WI38 (cell line): ENCODE data around the gene ABCF3.

Experiments
- H3K4me3 ChIP-seq: 2 replicates; pipeline ENCODE4 v1.5.1; 2011; ENCODE audit warnings: low read depth, mild to moderate bottlenecking, control low read depth, low read length
- TF ChIP-seq, protein P1 (sequence below): IDR thresholded peaks from 2 replicates; pipeline ENCODE4 v1.5.1; 2012; ENCODE audit warnings: low read depth, mild to moderate bottlenecking, control low read depth, low read length

The ABCF3 gene

DNA sequence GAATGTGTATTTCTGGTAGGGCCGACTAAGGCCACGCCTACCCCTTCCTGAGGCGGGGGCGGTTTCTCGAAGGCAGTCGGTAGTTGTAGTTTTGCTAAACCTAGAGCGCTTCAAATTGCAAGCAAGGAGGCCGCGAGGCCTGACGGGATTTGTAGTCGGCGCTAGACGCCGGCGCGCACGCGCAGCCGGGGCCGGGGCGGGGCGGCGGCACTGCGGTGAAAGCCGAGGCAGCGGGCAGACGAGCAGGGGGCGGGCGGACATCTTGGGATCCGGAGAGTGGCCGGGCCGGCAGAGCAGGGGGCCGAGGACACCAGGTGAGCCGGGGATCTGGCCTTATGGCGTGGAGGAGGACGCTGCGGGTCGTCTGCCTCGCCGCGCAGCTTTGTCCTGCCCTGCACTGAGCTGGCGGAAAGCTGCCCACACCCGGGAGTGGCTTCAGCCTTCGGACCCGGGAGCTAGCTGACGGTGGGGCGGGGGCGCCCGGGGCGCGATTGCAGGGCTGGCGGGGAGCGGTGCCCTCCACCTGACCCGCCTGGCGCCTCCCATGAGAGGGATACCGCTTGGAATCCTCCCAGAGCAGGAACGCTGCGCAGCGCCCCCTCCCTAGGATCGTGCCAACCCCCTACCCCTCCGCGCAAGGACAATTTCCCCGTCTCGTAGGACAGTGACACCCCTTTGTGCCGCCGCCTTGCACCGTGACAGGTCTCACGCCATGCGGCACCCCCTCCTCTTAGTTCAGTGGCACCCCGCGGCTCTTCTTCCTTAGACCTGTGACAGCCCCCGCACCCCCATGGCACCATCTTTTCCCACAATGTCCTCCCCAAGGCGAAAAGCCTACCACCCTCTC, 11.1 kb upstream of the ABCF3 start, which contains the start of gene AP2M1:
TSS of gene AP2M1 (plus strand) at position 210 of the 847 bp plus-strand sequence. CDS start 2,139 bp downstream, outside the sequence.
- TF ChIP-seq, protein P1, sequence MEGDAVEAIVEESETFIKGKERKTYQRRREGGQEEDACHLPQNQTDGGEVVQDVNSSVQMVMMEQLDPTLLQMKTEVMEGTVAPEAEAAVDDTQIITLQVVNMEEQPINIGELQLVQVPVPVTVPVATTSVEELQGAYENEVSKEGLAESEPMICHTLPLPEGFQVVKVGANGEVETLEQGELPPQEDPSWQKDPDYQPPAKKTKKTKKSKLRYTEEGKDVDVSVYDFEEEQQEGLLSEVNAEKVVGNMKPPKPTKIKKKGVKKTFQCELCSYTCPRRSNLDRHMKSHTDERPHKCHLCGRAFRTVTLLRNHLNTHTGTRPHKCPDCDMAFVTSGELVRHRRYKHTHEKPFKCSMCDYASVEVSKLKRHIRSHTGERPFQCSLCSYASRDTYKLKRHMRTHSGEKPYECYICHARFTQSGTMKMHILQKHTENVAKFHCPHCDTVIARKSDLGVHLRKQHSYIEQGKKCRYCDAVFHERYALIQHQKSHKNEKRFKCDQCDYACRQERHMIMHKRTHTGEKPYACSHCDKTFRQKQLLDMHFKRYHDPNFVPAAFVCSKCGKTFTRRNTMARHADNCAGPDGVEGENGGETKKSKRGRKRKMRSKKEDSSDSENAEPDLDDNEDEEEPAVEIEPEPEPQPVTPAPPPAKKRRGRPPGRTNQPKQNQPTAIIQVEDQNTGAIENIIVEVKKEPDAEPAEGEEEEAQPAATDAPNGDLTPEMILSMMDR = no peak
- peak within 1 kb of the TSS; percentile 98 for H3K4me3 ChIP-seq

DNA sequence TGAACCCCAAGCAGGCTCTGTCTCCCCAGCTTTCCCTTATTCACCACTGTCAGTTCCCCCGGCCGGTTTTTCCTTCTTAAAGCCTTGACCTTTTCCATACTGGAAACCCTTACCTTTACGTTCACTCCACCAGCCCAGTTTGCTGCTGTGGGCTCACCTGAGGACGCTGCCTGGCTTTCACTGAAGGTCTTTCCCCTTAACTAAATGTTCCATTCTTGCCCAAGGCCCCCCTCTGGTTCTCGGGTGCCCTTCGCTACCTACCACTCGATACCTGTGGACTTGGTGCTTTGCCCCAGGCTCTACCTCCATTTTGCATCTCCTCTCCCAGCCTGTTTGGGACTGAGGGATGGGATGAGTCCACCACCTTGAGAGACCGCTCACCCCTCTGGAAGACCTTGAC, 10.5 kb upstream of the ABCF3 start:
- TF ChIP-seq, protein P1 = no peak
- H3K4me3 ChIP-seq = peak overlapping the region; percentile 98

DNA sequence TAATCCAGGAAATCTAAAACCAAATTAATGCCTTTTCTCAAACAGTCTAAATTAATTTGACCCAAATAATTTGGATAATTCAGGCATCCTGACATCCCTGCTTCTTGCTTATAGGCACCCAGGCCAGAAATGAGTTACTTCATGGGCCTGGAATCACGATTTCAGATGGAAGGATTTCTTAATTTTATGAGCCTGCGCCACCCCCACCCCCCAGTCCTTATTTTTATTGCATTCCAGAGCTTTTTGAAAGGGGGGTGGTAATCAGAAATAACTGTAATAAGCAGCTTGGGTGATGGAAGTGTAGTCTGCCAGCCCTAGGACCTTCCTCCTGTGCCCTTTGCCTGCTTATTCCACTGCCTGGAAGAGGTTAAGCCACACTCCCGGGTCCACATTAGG, 10.0 kb upstream of the ABCF3 start:
- TF ChIP-seq, protein P1 = no peak
- H3K4me3 ChIP-seq = peak overlapping the region; percentile 98

DNA sequence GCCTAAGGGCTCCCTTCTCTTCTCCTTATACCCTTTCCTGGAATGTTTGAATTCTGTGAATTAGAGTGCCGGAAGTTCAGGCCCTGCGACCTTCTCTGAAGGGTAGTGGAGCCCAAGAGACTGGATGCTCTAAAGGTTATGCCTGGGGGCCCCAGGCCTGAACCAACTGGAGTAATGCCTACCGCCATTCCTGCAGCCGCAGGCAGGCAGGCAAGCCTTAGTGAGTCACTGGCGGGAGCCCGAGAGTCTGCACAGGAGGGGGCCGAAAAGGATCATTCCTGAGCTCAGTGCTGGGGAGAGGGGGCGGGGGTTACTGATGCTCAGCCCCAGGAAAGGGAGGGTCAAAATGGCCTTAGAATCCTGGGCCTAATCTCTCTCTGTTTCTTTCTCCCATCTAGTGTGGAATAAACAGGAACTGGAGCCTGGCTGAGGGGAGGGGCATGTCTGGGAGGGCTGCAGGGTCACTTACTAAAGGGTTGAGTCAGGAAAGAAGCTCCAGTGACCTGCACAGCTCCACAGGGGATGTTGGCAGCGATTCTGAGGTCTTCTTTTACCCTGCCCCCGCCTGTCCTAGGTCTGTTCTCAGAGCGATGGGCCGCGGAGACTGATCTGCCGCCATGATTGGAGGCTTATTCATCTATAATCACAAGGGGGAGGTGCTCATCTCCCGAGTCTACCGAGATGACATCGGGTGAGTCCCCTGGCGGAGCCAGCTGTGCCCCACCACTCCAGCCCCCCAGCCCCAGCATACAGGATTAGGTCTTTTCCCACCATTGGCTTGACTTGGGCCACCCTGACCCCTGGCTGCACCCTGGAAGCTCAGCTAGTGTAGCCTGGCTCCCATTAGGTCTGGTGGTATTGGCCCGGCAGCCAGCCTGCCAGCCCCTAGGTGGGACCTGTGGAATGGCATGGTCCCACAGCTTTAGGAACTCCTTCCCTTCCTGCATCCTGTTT, 9.3 kb upstream of the ABCF3 start:
- TF ChIP-seq, protein P1 = 0 out of 2 replicates have a peak, but pooled peaks have one; percentile 4
- H3K4me3 ChIP-seq = peak overlapping the region; percentile 98

DNA sequence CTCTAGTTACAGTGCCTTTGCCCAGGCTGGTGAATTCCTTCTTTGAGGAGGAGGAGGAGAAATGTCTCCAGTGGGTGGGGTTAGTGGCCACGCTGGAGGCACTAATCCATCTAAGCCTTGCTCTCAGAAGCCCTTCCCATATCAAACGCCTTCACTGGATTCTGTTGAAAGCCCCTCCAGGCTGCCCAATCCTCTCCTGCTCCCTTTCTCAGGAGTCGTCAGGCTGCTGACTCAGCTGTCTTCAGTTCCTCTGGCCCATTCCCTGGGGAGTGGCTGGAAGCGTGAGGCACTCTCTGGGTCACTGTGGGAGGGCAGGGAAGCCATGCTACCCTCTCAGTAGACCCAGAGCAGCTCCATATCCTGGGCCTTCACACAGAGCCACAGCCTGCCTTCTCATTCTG, 8.7 kb upstream of the ABCF3 start:
- H3K4me3 ChIP-seq = peak overlapping the region; percentile 98
- TF ChIP-seq, protein P1 = no peak

DNA sequence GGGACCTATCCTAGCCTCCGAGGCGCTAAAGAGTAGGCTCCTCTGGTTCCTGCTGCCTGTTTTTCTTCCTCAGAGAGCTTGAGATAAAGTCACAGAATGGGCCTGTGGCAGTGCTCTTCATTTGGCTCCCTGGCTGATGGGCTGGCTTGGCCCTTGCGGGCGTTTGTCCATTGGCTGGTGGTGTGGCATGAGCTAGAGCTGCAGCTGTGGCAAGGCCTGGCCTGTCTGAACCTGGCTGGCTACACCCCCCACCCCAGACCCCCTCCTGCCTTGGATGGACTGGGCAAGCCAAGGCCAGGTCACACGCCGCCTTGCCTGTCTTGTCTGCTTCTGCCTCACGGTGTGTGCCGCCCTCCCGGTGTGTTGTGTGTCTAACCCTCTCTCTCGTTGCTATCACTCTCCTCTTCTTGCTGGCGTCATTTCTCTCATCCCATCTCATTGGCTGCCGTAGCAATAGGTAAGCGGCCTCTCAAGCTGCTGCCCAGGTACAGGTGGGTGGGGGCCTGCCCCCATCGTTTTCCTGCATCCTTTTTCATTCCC, 8.2 kb upstream of the ABCF3 start:
- TF ChIP-seq, protein P1 = no peak
- peak overlapping the region; percentile 98 for H3K4me3 ChIP-seq
